ENCODE results near the gene ZNF32.

DNA sequence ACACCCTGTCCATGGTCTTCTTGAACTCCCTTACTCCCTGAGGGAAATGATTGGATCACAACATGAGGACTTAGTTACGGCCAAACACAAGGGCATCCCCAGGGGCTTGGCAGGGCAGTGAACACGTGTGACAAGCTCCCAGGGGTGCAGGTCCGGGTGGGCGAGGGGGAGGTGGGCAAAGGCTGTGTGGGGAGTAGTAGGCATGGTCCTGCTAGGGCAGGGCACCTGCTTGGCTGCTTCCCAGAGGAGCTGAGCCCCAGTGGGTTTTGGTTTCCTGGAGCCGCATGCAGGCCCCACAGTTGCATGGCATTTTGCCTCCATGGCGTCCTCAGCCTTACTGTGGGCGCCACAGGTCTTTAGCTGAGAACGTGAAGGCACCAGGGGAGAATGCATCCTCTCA lies 46.6 kb upstream of the ZNF32 start:
- TF ChIP-seq EZH2phosphoT487 (IDR thresholded peaks at IDR 0.05; ENCODE audit: borderline replicate concordance, low read depth, low read length): no peak
- TF ChIP-seq, protein P1, sequence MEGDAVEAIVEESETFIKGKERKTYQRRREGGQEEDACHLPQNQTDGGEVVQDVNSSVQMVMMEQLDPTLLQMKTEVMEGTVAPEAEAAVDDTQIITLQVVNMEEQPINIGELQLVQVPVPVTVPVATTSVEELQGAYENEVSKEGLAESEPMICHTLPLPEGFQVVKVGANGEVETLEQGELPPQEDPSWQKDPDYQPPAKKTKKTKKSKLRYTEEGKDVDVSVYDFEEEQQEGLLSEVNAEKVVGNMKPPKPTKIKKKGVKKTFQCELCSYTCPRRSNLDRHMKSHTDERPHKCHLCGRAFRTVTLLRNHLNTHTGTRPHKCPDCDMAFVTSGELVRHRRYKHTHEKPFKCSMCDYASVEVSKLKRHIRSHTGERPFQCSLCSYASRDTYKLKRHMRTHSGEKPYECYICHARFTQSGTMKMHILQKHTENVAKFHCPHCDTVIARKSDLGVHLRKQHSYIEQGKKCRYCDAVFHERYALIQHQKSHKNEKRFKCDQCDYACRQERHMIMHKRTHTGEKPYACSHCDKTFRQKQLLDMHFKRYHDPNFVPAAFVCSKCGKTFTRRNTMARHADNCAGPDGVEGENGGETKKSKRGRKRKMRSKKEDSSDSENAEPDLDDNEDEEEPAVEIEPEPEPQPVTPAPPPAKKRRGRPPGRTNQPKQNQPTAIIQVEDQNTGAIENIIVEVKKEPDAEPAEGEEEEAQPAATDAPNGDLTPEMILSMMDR (conservative IDR thresholded peaks at IDR 0.05; ENCODE audit: low read length): no peak

Measured in OCI-LY7 (cell line).